Spleen (tissue), 11 donors: Measurements from ENCODE around the gene DDX56. TPM values are rescaled to one million over a fixed set of nuclear protein-coding genes. Genes with fewer than 3 reads are reported as not detected.
A peak's percentile ranks its signal among the peaks of the same experiment; 100 is the strongest.
"Not testable (repeated sequence)": the region's sequence is repeated elsewhere in the genome, so short reads cannot be mapped to it uniquely, and the experiment has no call there.

Source experiments
- DNase-seq: peaks from one replicate; pipeline ENCODE4 v3.0.0-alpha.2; 2020
- H3K27ac ChIP-seq, 8 donors: fragments of 200-600 bp; sonication (generic) in 7 of 8; 1 replicate in 4 of 8; 2 replicates in 4 of 8; pipeline versions ENCODE4 v1.5.0 to v1.8.0; 2016 to 2021; ENCODE audit warnings: inconsistent platforms in 4 of 8, mild to moderate bottlenecking in 4 of 8, moderate library complexity in 1 of 8
- H3K27me3 ChIP-seq, 7 donors: fragments of 200-600 bp; sonication (generic) in 6 of 7; replicated peaks in 1 of 7; 1 replicate in 4 of 7; 2 replicates in 3 of 7; pipeline versions ENCODE4 v1.5.0 to v1.8.0; 2016 to 2021; ENCODE audit warnings: inconsistent platforms in 3 of 7, mild to moderate bottlenecking in 1 of 7
- H3K36me3 ChIP-seq, 6 donors: fragments of 200-600 bp; sonication (generic) in 5 of 6; 1 replicate in 4 of 6; 2 replicates in 2 of 6; pipeline versions ENCODE4 v1.5.0 to v1.8.0; 2016 to 2021; ENCODE audit warnings: inconsistent platforms in 2 of 6
- H3K4me1 ChIP-seq, 6 donors: fragments of 200-600 bp; sonication (generic) in 5 of 6; 1 replicate in 3 of 6; 2 replicates in 3 of 6; pipeline versions ENCODE4 v1.5.0 to v1.8.0; 2016 to 2021; ENCODE audit warnings: inconsistent platforms in 3 of 6
- H3K4me3 ChIP-seq, 8 donors: fragments of 200-600 bp; sonication (generic) in 7 of 8; 1 replicate in 4 of 8; 2 replicates in 4 of 8; pipeline versions ENCODE4 v1.5.0 to v1.8.0; 2016 to 2021; ENCODE audit warnings: inconsistent platforms in 4 of 8, mild to moderate bottlenecking in 4 of 8, moderate library complexity in 2 of 8
- H3K9me3 ChIP-seq, 8 donors: fragments of 200-600 bp; sonication (generic) in 7 of 8; 1 replicate in 4 of 8; 2 replicates in 4 of 8; pipeline versions ENCODE4 v1.5.0 to v1.8.0; 2016 to 2021; ENCODE audit warnings: inconsistent platforms in 4 of 8
- CTCF ChIP-seq, 11 experiments: fragments of 200-600 bp in 7 of 11; fragments of 450-650 bp in 4 of 11; sonication (generic) in 4 of 11; IDR thresholded peaks in 8 of 11; conservative IDR thresholded peaks in 3 of 11; 1 replicate in 7 of 11; 2 replicates in 4 of 11; pipeline versions ENCODE4 v1.4.0 to v1.8.0; 2016 to 2021; ENCODE audit warnings: antibody characterized with exemption in 11 of 11, inconsistent platforms in 4 of 11, mild to moderate bottlenecking in 1 of 11
- POLR2A ChIP-seq, 3 donors: fragments of 450-650 bp; IDR thresholded peaks; one replicate each; pipeline ENCODE4 v1.5.1; 2017; ENCODE audit warnings: antibody characterized with exemption in 3 of 3, mild to moderate bottlenecking in 1 of 3
- POLR2AphosphoS5 ChIP-seq, 3 donors: sonication (generic); formaldehyde crosslinking; IDR thresholded peaks; one replicate each; pipeline ENCODE4 v1.5.1; 2017; ENCODE audit warnings: antibody characterized with exemption in 3 of 3
- WGBS, 5 donors: extraction: QIAGEN DNeasy Blood & Tissue Kit in 3 of 5; methylation state at CpG; one replicate each; pipeline versions ENCODE4 v1.1.5 to v1.1.7; 2013 to 2018; 5-methylcytosine and 5-hydroxymethylcytosine counted together
- intact Hi-C: fragments of 100-400 bp; cut with DNase I; formaldehyde crosslinking; loops from one replicate; pipeline ENCODE4 v1.15.0; 2023; ENCODE audit warnings: low total_unique reads
- polyA plus RNA-seq, 3 donors: library from polyadenylated mRNA; stranded (reverse); fragments of 200-250 nt; gene quantifications; one replicate each; pipeline ENCODE4 v1.2.1, GENCODE V29; 2013
- total RNA-seq, 7 donors: library from RNA; depleted of rRNA in 3 of 7; stranded (reverse); fragments of >200 nt in 3 of 7; fragmentation: NEBNext Ultra II Directional in 4 of 7; extraction: Animal tissue kit (Norgen Biotek cat#: 25700) in 4 of 7; gene quantifications; one replicate each; pipeline versions ENCODE4 v1.1.0 to v1.2.1, GENCODE V29; 2016 to 2021
- donor health status: healthy with polysubstance abuse.
- donor health status: DM: no; HTN: no; CAD: no; lungs with moderate emphysema.
- donor health status: DM: no; HTN: no; CAD: no.
- donor health status: Bipolar disorder and iron deficiency.
- donor health status: healthy.
- donor health status: DM: no; HTN: no; CAD: no.
- donor health status: DM: yes; HTN: yes; CAD: no.

Gene DDX56
- total and polyA plus RNA-seq, 10 donors: 56.1 to 130 (median 70.0) TPM

GRCh38 chr7:44559485-44559884 is 14.2 kb downstream of the DDX56 start:
- intact Hi-C loops: no loop called here
- DNase-seq: peak; percentile 17
- 91 to 100% (median 95%) methylated on average over 4 of the region's 4 CpGs for WGBS, 5 donors

GRCh38 chr7:44557485-44557884 is 16.2 kb downstream of the DDX56 start:
- H3K27me3 ChIP-seq: no peaks in the 10 kb centered on the region
- no peak for DNase-seq
- no peak overlapping the region for H3K27ac ChIP-seq
- no peaks in the 10 kb centered on the region for H3K36me3 ChIP-seq
- WGBS, 5 donors: 84 to 93% (median 91%) methylated on average over 2 of the region's 2 CpGs
- intact Hi-C loops: no loop called here
- no peak overlapping the region for H3K4me3 ChIP-seq
- no peaks in the 10 kb centered on the region for H3K4me1 ChIP-seq
- no peak for TF ChIP-seq POLR2AphosphoS5 (IDR thresholded peaks at IDR 0.05)
- TF ChIP-seq POLR2A (IDR thresholded peaks at IDR 0.05): no peak
- no peak for TF ChIP-seq CTCF (IDR thresholded peaks at IDR 0.05 in 8 of 11, conservative IDR thresholded peaks at IDR 0.05 in 3 of 11)
- no peaks in the 10 kb centered on the region for H3K9me3 ChIP-seq

More at GRCh38 chr7:44559485-44559884, 14.2 kb downstream of the DDX56 start:
- H3K4me3 ChIP-seq: no peak overlapping the region
- H3K9me3 ChIP-seq: no peaks in the 10 kb centered on the region
- H3K27me3 ChIP-seq: no peaks in the 10 kb centered on the region
- H3K36me3 ChIP-seq: peaks cover 0 to 16% (median 10%) of the 10 kb centered on the region in 6 donors
- no peak for TF ChIP-seq POLR2A (IDR thresholded peaks at IDR 0.05)
- TF ChIP-seq CTCF (IDR thresholded peaks at IDR 0.05 in 8 of 11, conservative IDR thresholded peaks at IDR 0.05 in 3 of 11): no peak
- no peak for TF ChIP-seq POLR2AphosphoS5 (IDR thresholded peaks at IDR 0.05)
- no peaks in the 10 kb centered on the region for H3K4me1 ChIP-seq
- H3K27ac ChIP-seq: no peak overlapping the region

GRCh38 chr7:44555350-44555749 is 18.4 kb downstream of the DDX56 start:
- Histone ChIP-seq H3K4me1 (no peaks in the 10 kb centered on the region), H3K36me3 (no peaks in the 10 kb centered on the region), H3K4me3 (no peak overlapping the region), H3K9me3 (no peaks in the 10 kb centered on the region), H3K27ac (no peak overlapping the region), H3K27me3 (no peaks in the 10 kb centered on the region)
- no peak for TF ChIP-seq CTCF (IDR thresholded peaks at IDR 0.05 in 8 of 11, conservative IDR thresholded peaks at IDR 0.05 in 3 of 11)
- no peak for TF ChIP-seq POLR2AphosphoS5 (IDR thresholded peaks at IDR 0.05)
- no peak for TF ChIP-seq POLR2A (IDR thresholded peaks at IDR 0.05)
- no peak for DNase-seq
- 64 to 87% (median 76%) methylated on average over 2 of the region's 2 CpGs for WGBS, 5 donors
- intact Hi-C loops: no loop called here

GRCh38 chr7:44552473-44553005 is 21.2 kb downstream of the DDX56 start:
- H3K27ac ChIP-seq, intact Hi-C loops, H3K36me3 ChIP-seq, H3K9me3 ChIP-seq, H3K4me1 ChIP-seq, DNase-seq, H3K4me3 ChIP-seq, H3K27me3 ChIP-seq: not testable (repeated sequence)
- 57 to 85% (median 69%) methylated on average over 2 to 3 of the region's 3 CpGs for WGBS, 5 donors

- no peaks in the 10 kb centered on the region for H3K36me3 ChIP-seq
- intact Hi-C loops: no loop called here
- H3K27me3 ChIP-seq: peaks cover 0 to 4% (median 0%) of the 10 kb centered on the region in 7 donors
- no peaks in the 10 kb centered on the region for H3K4me1 ChIP-seq
- H3K4me3 ChIP-seq: no peak overlapping the region
- H3K9me3 ChIP-seq: no peaks in the 10 kb centered on the region
- 58 to 82% (median 71%) methylated on average over 3 of the region's 3 CpGs for WGBS, 5 donors
- no peak overlapping the region for H3K27ac ChIP-seq
- DNase-seq: no peak
- TF ChIP-seq POLR2A (IDR thresholded peaks at IDR 0.05): no peak
- no peak for TF ChIP-seq POLR2AphosphoS5 (IDR thresholded peaks at IDR 0.05)
- no peak for TF ChIP-seq CTCF (IDR thresholded peaks at IDR 0.05 in 8 of 11, conservative IDR thresholded peaks at IDR 0.05 in 3 of 11)
Measured at GRCh38 chr7:44549457-44549856, 24.3 kb downstream of the DDX56 start.
